ENCODE data around the gene MAOB.
A peak's percentile ranks its signal among the peaks of the same experiment; 100 is the strongest.

MAOB gene

GRCh38 chrX:43881410-43882293, 598 bp downstream of the MAOB start:
- peak overlapping the region; percentile 41; the same call in 1 of the 2 replicates for H3K4me3 ChIP-seq (ENCODE audit: low read length)
- H3K27ac ChIP-seq (ENCODE audit: low read length): no peak overlapping the region
- H3K9me3 ChIP-seq (ENCODE audit: control insufficient read depth, insufficient read depth, low read length): no peaks in the 10 kb centered on the region
- H3K27me3 ChIP-seq (ENCODE audit: control insufficient read depth, insufficient read depth, low read length): no peaks in the 10 kb centered on the region
- H3K4me1 ChIP-seq (ENCODE audit: control insufficient read depth, insufficient read depth, low read length): no peaks in the 10 kb centered on the region; the same call in 1 of the 2 replicates
- WGBS (ENCODE audit: insufficient coverage, insufficient read length): no CpG with 5 or more reads among the region's 34 CpGs
- H3K36me3 ChIP-seq (ENCODE audit: control insufficient read depth, insufficient read depth, low read length): no peaks in the 10 kb centered on the region
- DNase-seq (ENCODE audit: low read depth, low spot score): no peak

GRCh38 chrX:43880425-43880824, 1.8 kb downstream of the MAOB start:
- no CpG with 5 or more reads among the region's 2 CpGs for WGBS (ENCODE audit: insufficient coverage, insufficient read length)
- Histone ChIP-seq H3K36me3 (ENCODE audit: control insufficient read depth, insufficient read depth, low read length) (no peaks in the 10 kb centered on the region), H3K27me3 (ENCODE audit: control insufficient read depth, insufficient read depth, low read length) (no peaks in the 10 kb centered on the region), H3K9me3 (ENCODE audit: control insufficient read depth, insufficient read depth, low read length) (no peaks in the 10 kb centered on the region), H3K4me3 (ENCODE audit: low read length) (no peak overlapping the region), H3K27ac (ENCODE audit: low read length) (no peak overlapping the region), H3K4me1 (ENCODE audit: control insufficient read depth, insufficient read depth, low read length) (no peaks in the 10 kb centered on the region; the same call in 1 of the 2 replicates)
- DNase-seq (ENCODE audit: low read depth, low spot score): no peak

GRCh38 chrX:43878906-43879526, 3.2 kb downstream of the MAOB start:
- Histone ChIP-seq H3K36me3 (ENCODE audit: control insufficient read depth, insufficient read depth, low read length) (no peaks in the 10 kb centered on the region), H3K4me1 (ENCODE audit: control insufficient read depth, insufficient read depth, low read length) (no peaks in the 10 kb centered on the region; the same call in 1 of the 2 replicates), H3K27me3 (ENCODE audit: control insufficient read depth, insufficient read depth, low read length) (no peaks in the 10 kb centered on the region), H3K27ac (ENCODE audit: low read length) (no peak overlapping the region), H3K9me3 (ENCODE audit: control insufficient read depth, insufficient read depth, low read length) (no peaks in the 10 kb centered on the region), H3K4me3 (ENCODE audit: low read length) (no peak overlapping the region)
- WGBS (ENCODE audit: insufficient coverage, insufficient read length): 100% methylated on average over 2 of the region's 6 CpGs
- DNase-seq (ENCODE audit: low read depth, low spot score): no peak

- no peak for DNase-seq (ENCODE audit: low read depth, low spot score)
- no peaks in the 10 kb centered on the region for H3K9me3 ChIP-seq (ENCODE audit: control insufficient read depth, insufficient read depth, low read length)
- H3K27me3 ChIP-seq (ENCODE audit: control insufficient read depth, insufficient read depth, low read length): no peaks in the 10 kb centered on the region
- no peak overlapping the region for H3K27ac ChIP-seq (ENCODE audit: low read length)
- no peaks in the 10 kb centered on the region for H3K4me1 ChIP-seq (ENCODE audit: control insufficient read depth, insufficient read depth, low read length)
- no CpG with 5 or more reads among the region's 3 CpGs for WGBS (ENCODE audit: insufficient coverage, insufficient read length)
- no peaks in the 10 kb centered on the region for H3K36me3 ChIP-seq (ENCODE audit: control insufficient read depth, insufficient read depth, low read length)
- no peak overlapping the region for H3K4me3 ChIP-seq (ENCODE audit: low read length)
Measured at GRCh38 chrX:43876680-43877079, 5.6 kb downstream of the MAOB start.

- no peak overlapping the region for H3K4me3 ChIP-seq (ENCODE audit: low read length)
Measured at GRCh38 chrX:43870758-43871419, 11.4 kb downstream of the MAOB start.

DNA sequence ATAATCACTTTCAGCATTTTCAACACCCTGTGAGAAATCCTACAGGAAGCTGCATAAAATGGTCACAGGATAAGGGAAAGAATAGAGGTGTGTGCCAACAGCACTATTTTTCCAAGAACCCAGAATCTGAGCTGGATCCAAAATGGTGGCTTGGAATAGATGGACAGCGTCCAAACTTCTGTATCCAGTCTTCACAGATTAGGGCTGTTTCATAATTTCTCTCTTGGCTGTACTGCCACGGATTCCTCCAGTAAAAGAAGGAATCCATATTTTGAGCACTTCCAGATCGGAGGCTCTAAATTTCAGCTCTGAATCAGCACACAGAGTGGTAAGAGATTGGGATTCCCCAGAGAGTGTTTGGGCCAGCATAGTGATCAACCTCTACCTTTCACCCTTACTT, 12.2 kb downstream of the MAOB start:
- H3K4me3 ChIP-seq (ENCODE audit: low read length): no peak overlapping the region

More at GRCh38 chrX:43870758-43871419, 11.4 kb downstream of the MAOB start:
- Histone ChIP-seq H3K27me3 (ENCODE audit: control insufficient read depth, insufficient read depth, low read length) (no peaks in the 10 kb centered on the region), H3K9me3 (ENCODE audit: control insufficient read depth, insufficient read depth, low read length) (no peaks in the 10 kb centered on the region), H3K4me1 (ENCODE audit: control insufficient read depth, insufficient read depth, low read length) (no peaks in the 10 kb centered on the region), H3K27ac (ENCODE audit: low read length) (no peak overlapping the region), H3K36me3 (ENCODE audit: control insufficient read depth, insufficient read depth, low read length) (no peaks in the 10 kb centered on the region)
- WGBS (ENCODE audit: insufficient coverage, insufficient read length): no CpG with 5 or more reads among the region's 3 CpGs
- DNase-seq (ENCODE audit: low read depth, low spot score): no peak

DNA sequence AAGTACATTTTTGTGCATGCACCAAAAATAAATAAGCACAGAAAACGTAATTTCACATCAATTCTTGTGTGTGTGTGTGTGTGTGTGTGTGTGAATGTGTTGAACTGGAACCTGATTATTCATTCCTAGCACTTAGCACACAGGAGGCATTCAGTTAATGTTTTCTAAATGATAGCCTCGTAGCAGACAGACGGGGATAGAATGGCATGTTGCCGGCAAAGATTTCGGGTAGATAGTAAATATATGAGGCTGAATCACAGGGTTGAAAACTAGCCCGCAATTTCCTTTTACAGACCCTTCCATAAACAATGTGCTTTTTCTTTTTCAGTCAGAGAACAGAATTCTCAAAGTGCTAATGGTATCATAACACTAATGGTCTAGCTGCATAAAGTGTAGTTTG, 13.5 kb downstream of the MAOB start:
- no peak for DNase-seq (ENCODE audit: low read depth, low spot score)
- no peaks in the 10 kb centered on the region for H3K36me3 ChIP-seq (ENCODE audit: control insufficient read depth, insufficient read depth, low read length)

More for the DNA sequence above, 12.2 kb downstream of the MAOB start:
- H3K27ac ChIP-seq (ENCODE audit: low read length): no peak overlapping the region
- H3K36me3 ChIP-seq (ENCODE audit: control insufficient read depth, insufficient read depth, low read length): no peaks in the 10 kb centered on the region
- no peaks in the 10 kb centered on the region for H3K27me3 ChIP-seq (ENCODE audit: control insufficient read depth, insufficient read depth, low read length)
- no peaks in the 10 kb centered on the region for H3K4me1 ChIP-seq (ENCODE audit: control insufficient read depth, insufficient read depth, low read length)
- no peaks in the 10 kb centered on the region for H3K9me3 ChIP-seq (ENCODE audit: control insufficient read depth, insufficient read depth, low read length)
- WGBS (ENCODE audit: insufficient coverage, insufficient read length): no CpG with 5 or more reads among the region's 3 CpGs
- no peak for DNase-seq (ENCODE audit: low read depth, low spot score)

DNA sequence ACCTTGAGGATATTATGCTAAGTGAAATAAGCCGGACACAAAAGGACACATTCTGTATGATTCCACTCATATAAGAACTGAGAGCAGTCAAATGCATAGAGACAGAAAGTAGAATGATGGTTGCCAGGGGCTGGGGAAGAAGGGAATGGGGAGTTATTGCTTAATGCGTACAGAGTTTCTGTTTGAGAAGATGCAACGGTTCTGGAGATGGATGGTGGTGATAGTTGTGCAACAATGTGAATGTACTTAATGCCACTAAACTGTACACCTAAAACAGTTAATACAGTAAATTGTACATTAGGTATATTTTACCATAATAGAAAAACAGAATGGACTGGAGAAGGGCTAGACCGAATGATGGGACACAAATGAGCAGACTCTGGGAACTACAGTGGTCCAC, 15.8 kb downstream of the MAOB start:
- Histone ChIP-seq H3K27me3 (ENCODE audit: control insufficient read depth, insufficient read depth, low read length) (no peaks in the 10 kb centered on the region), H3K4me1 (ENCODE audit: control insufficient read depth, insufficient read depth, low read length) (no peaks in the 10 kb centered on the region), H3K27ac (ENCODE audit: low read length) (no peak overlapping the region), H3K4me3 (ENCODE audit: low read length) (no peak overlapping the region), H3K9me3 (ENCODE audit: control insufficient read depth, insufficient read depth, low read length) (no peaks in the 10 kb centered on the region), H3K36me3 (ENCODE audit: control insufficient read depth, insufficient read depth, low read length) (no peaks in the 10 kb centered on the region)
- DNase-seq (ENCODE audit: low read depth, low spot score): no peak
- no CpG with 5 or more reads among the region's 4 CpGs for WGBS (ENCODE audit: insufficient coverage, insufficient read length)

More for the DNA sequence above, 13.5 kb downstream of the MAOB start:
- H3K9me3 ChIP-seq (ENCODE audit: control insufficient read depth, insufficient read depth, low read length): no peaks in the 10 kb centered on the region
- no peaks in the 10 kb centered on the region for H3K27me3 ChIP-seq (ENCODE audit: control insufficient read depth, insufficient read depth, low read length)
- WGBS (ENCODE audit: insufficient coverage, insufficient read length): no CpG with 5 or more reads among the region's 6 CpGs
- no peaks in the 10 kb centered on the region for H3K4me1 ChIP-seq (ENCODE audit: control insufficient read depth, insufficient read depth, low read length)
- no peak overlapping the region for H3K4me3 ChIP-seq (ENCODE audit: low read length)
- H3K27ac ChIP-seq (ENCODE audit: low read length): no peak overlapping the region

DNA sequence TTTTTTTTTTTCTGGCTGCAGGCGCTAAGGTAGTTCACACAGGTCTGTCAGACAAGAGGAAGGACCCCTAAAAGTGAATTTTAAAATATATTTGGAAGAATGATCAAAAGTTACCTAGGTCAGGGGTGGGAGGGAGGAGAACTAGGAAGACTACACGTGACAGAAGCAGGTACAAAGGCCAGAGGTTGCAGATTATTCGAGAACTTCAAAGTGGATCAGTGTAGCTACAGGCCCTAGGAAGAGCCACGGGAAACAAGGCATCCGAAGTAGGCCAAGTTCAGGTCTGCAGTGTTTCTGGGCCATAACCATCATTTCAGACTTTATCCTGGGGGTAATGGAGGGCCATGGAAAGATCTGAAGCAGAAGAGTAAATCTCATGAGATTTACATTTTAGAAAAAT, 16.5 kb downstream of the MAOB start:
- Histone ChIP-seq H3K9me3 (ENCODE audit: control insufficient read depth, insufficient read depth, low read length) (no peaks in the 10 kb centered on the region), H3K36me3 (ENCODE audit: control insufficient read depth, insufficient read depth, low read length) (no peaks in the 10 kb centered on the region), H3K27ac (ENCODE audit: low read length) (no peak overlapping the region), H3K27me3 (ENCODE audit: control insufficient read depth, insufficient read depth, low read length) (no peaks in the 10 kb centered on the region), H3K4me1 (ENCODE audit: control insufficient read depth, insufficient read depth, low read length) (no peaks in the 10 kb centered on the region), H3K4me3 (ENCODE audit: low read length) (no peak overlapping the region)
- whole genome bisulfite sequencing (ENCODE audit: insufficient coverage, insufficient read length): no CpG with 5 or more reads among the region's 5 CpGs
- DNase-seq (ENCODE audit: low read depth, low spot score): no peak

DNA sequence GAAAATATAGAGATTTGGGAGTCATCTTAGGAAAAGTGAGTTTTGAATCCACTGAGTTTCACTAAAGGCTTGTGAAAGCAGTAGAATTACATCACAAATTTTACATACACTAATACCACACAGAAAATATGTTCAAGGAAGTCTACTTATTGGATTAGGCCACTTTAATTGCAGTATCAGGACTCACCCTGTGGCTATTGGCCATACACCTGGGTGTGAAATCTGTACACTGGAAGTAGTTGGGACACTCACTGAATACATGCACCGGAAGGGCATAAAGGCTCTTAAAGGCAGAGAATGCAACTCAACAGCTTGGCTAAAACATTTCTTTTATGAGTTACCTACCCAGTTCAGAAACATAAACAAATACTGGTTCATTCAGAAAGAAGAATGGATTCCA, 19.8 kb downstream of the MAOB start:
- no peak overlapping the region for H3K4me3 ChIP-seq (ENCODE audit: low read length)
- no peaks in the 10 kb centered on the region for H3K4me1 ChIP-seq (ENCODE audit: control insufficient read depth, insufficient read depth, low read length)
- no peak for DNase-seq (ENCODE audit: low read depth, low spot score)

More for the DNA sequence above, 19.8 kb downstream of the MAOB start:
- no CpG with 5 or more reads among the region's 1 CpG for WGBS (ENCODE audit: insufficient coverage, insufficient read length)
- Histone ChIP-seq H3K9me3 (ENCODE audit: control insufficient read depth, insufficient read depth, low read length) (no peaks in the 10 kb centered on the region), H3K27ac (ENCODE audit: low read length) (no peak overlapping the region), H3K27me3 (ENCODE audit: control insufficient read depth, insufficient read depth, low read length) (no peaks in the 10 kb centered on the region), H3K36me3 (ENCODE audit: control insufficient read depth, insufficient read depth, low read length) (no peaks in the 10 kb centered on the region)

Data from iPS DF 6.9 (cell line).